Islet precursor cell (in vitro differentiated cells): ENCODE measurements around the gene KRT31.
"Not testable (repeated sequence)": the region's sequence is repeated elsewhere in the genome, so short reads cannot be mapped to it uniquely, and the experiment has no call there.

Experiments
- DNase-seq: peaks from one replicate; pipeline ENCODE4 v3.0.0-alpha.2; 2018

Gene KRT31

DNA sequence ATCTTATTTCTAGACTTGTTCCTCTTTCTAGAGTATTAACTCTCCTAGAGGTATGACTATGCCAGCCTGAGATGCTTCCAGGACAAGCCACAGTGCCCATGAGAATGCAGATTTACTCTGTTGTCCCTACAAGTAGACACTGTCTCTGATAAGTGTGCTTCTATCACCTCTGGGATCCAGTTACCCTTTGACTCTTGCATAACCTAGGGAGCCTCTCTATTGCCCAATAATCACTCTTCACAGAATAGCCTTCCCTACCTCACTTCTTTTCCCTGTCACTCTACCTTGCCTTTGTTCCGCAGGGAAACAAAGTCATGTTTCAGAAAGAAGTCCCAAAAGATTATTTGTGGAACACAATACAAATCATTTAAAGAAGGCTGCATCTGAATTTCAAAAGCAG is 13.7 kb downstream of the KRT31 start:
- peak; percentile 35 for DNase-seq

DNA sequence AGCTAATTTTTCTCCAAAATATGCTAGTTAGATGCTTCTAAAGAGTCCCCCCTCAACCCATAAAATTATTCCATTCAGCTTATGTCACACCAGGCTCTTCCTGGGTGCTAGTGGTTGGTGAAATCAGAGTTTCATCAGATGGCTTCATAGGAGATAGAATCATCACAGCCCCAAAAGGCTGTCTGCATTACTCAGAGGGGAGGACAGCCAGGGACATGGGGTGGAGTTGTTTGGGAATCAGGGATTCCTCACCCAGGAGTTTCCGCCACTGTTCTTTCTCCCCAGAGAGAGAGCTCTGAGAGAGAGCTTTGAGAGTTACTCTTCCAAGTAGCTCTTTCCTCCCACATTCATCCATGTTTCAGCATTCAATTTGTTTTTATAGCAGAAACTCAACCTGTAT is 15.0 kb downstream of the KRT31 start:
- peak; percentile 51 for DNase-seq

DNA sequence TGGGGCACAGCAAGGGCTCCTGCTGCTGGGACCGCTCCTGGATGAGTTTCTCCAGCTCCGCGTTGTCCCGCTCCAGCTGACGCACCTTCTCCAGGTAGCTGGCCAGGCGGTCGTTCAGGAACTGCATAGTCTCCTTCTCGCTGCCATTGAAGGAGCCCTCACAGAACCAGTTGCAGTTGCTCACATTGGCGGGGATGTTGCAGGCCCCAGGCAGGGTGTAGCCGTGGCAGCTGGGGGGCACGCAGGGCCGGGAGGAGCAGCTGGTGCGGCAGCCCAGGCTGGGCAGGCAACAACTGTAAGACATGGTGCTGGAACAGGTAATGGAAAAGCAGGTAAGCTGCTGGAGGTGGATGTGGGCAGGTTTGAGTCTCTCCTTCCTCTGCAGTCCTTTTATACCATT is 15.5 kb downstream of the KRT31 start, which contains the start of gene KRT34:
Gene KRT34 (minus strand): TSS at position 364 of the 400 bp plus-strand sequence. CDS start 60 bp downstream, at position 304.
- not testable (repeated sequence) for DNase-seq

DNA sequence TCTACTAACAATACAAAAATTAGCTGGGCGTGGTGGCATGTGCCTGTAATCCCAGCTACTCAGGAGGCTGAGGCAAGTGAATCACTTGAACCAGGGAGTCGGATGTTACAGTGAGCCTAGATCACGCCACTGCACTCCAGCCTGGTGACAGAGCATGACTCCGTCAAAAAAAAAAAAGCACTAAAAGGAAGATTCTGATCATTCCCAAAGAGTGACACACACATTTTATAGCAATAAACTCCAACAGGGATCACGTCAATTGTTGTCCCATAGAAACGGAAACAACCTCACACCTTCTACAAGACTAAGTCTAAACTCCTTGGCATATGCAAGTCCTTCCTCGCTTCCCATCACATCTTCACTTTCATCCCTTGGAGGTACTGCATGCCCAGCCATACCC is 17.3 kb downstream of the KRT31 start:
- not testable (repeated sequence) for DNase-seq

DNA sequence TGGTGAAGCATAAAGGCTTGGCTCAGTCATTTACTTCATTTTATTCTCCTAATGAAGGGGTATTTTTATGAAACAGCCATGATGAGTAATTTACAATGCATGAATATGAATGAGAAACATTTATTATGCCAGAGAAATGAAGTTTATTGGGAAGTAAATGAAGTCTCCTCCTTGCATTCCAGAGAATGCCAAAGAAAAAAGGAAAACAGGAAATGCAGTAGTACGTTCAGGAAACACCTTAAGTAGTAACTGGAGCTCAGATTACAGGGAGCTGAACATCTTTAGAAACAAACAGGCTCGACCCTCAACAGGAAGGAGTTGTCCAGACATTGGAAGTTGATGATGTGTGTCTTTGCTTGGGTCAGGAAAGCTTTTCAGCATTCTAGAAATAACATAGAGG is 19.9 kb downstream of the KRT31 start:
- DNase-seq = no peak

DNA sequence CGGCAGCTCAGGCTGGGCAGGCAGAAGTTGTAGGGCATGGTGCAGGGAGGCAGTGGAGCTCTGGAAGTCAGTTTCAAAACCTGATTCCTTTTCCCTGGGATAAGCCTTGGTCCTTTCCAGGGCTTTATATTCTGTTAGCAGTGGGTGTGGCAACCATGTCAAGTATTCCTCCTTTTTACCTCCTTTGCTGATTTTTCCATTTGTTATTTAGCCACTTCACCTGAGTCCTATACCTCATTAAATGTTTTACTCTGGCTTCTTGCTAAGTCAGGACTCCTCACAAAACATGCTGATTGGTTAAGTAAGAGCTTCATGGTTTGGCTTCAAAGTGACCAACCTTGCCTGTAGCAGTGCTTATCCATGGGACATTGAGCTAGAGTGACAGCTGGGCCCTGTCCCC is 27.7 kb downstream of the KRT31 start, which contains the start of gene KRT33B:
Gene KRT33B (minus strand): TSS at position 101 of the 400 bp plus-strand sequence. CDS start 63 bp downstream, at position 38.
- DNase-seq = no peak

DNA sequence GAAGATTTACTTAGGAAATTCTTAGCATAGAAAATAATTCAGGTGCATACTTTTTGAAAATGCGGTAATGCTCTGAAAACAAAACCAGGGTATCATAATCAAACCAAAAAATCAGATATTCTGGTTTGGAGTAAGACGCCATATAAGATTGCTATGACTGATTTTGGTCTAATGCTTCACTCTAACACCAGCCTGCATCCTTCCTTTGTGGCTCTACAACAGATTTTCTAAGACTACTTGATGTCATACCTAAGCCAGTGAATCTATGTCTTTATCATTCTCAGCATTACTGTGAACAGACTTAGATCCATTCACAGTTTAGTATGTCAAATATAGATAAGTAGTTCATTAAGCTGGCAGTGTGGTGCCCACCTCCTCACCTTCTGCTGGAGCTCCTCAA is 28.4 kb downstream of the KRT31 start:
- DNase-seq = no peak

DNA sequence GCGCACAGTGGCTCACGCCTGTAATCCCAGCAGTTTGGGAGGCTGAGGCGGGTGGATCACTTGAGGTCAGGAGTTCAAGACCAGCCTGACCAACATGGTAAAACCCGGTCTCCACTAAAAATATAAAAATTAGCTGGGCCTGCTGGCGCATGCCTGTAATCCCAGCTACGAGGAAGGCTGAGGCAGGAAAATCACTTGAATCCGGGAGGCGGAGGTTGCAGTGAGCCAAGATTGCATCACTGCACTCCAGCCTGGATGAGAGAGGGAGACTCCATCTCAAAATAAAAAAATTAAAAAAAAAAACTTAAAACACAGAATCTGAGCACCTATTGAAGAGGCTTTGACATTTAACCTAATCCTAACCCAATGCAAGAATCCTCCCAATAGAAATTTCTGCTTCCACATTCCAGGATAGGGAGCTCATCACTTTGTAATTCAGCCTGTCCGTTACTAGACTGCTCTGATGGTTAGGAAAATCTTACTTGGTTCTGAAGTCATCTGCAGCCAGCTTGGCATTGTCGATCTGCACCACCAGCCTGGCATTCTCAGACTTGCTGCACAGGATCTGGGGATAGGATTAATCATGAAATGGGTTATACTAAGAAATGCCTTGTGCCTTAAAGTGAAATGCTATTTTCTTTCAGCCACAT is 29.9 kb downstream of the KRT31 start:
- DNase-seq = peak; percentile 67

DNA sequence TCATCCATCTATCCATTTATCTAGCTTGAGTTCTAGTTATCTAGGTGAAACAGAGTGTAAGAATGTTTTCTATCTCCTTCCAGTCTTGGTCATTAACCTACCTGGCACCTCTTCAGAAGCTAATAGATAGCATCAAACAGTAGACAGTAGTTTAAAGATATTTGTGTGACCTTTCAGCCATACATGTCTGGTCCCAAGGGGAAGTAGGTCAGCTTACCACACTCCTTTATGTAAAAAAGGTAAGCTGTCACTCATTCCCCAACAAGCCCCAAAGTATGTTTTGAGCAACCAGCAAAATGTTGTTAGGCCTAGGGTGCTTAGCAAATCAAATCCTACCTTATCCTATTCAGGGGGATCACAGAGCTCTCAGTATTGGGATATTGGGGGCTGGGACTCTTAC is 31.3 kb downstream of the KRT31 start:
- DNase-seq = no peak

DNA sequence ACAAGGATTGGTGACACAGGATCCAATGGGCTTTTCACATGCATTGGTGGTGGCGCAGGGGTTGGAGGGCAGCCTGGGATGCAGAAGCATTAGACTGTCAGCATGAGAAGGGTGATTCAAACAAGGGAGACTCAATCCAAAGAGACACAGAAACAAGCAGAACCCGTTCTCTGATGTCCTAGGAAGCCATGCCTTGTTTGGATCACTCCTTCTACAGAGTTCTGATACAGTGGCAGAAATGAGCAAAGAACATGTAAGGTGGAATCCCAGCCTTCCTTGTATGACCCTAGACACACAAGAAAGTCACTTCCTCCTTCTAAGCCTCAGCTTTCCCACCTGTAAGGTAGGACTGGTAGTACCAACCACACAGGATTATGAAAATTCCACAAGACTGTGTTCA is 33.5 kb downstream of the KRT31 start:
- DNase-seq = no peak

DNA sequence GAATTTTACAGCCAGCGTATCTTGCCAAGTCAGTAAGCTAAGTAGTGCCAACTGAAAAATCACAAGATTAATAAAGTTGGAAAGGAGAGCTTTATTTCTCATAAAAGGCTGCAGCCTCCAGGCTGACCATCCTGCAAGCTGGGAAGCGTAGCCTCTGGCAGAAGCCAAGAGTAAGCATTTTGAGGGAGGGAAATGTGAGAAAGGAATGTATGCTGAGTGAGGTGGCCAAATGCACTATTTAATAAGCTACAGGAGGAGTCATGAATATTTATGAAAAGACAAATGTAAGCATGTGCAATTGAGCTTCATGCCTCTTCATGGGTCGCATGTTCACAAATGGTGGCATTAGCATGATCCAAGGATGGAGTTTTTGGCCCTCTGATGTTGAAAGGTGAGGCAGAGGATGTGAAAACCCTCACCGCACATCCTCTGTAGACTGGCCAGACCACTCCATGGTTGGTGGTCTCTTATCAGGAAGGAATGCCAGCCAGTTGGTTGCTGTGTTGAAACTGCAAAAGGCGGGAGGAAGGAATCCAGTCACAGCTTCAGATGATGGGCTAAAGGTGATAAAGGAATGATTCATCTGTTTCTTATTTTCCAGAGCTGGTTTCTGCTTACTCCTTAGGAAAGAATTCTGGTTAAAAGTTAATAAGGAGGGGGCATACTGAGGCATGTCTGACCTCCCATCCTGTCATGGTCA is 37.0 kb downstream of the KRT31 start:
- peak; percentile 92 for DNase-seq

DNA sequence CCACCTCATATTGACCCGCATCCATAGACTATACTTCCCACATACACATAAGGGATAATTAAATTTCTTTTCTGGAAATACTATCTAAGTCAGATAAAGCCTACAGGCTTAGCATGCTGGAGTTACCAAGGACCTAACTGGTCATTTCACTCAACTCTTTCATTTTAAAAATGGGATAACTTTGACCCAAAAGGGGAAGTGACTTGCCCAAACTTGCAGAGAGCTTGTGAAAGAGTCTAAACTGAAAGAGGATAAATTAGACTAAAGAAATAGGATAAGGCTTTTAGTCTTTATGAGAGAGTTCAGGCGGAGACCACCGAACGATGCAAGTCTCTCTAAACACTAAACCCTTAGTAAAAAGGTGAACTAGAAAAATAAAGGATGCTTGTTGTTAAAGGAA is 42.9 kb downstream of the KRT31 start:
- no peak for DNase-seq

DNA sequence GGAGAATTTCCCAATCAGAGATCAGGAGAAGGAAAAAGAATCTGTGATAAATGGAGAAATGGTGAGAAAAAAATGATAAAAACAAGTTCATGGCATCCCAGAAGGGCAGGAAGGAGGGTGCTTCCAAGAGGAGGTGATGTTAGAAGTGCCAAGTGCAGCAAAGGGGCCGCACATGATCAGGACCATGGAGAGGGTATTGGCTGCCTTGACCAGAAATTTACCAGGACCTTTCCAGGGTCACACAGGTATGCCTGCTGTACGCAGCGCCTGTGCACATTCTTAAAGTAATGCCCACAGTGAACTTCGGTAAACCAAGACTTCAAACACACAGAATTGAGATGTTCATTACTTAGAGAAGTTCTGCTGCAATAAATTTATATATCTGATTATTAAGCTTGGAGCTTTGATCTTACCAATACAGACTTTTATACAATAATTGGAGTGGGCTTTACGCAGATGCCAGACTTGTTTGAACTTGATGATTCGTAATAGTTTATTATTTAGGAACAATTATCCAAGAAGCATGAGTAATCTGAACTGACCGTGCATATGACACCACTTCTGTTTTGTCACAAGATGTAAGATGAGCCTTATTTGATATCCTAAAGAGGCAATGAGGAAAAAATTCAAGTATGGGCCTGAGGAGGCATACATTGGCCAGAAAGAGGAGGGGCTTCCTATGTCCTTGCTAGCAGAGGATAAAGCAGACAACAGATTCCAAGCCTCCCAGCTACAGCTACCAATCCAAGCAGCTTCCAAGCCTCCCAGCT is 44.6 kb downstream of the KRT31 start:
- DNase-seq = peak; percentile 68

DNA sequence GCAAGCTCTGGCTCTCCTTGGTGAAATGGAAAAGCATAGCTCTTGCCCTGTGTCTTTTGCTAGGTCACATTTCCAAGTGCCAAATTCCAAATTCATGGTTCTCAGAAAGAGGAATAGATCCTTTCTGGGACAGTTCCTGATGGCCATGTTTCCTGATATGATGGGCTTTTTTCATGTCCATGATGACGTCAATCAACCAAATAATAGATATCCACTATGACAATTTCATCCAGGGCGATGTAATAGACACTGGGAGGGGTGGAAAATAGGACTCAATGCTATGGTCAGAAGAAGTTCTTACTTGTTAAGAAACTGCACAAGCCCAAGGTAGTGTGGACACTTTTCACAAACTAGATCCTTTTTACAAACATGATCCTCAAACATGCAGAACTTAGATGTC is 46.2 kb downstream of the KRT31 start:
- DNase-seq = no peak

DNA sequence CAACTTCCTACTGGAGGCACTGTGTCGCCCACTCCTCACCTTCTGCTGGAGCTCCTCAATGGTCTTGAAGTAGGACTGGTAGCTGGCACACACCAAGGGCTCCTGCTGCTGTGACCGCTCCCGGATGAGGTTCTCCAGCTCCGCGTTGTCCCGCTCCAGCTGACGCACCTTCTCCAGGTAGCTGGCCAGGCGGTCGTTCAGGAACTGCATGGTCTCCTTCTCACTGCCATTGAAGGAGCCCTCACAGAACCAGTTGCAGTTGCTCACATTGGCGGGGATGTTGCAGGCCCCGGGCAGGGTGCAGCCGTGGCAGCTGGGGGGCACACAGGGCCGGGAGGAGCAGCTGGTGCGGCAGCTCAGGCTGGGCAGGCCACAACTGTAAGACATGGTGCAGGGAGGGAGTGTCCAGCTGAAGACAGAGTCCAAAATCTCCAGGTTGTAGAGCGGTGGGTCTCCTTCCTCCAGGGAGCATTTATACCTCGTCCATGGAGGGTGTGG is 47.0 kb downstream of the KRT31 start, which contains the start of gene KRT33A:
Gene KRT33A (minus strand): TSS at position 448 of the 498 bp plus-strand sequence. CDS start 61 bp downstream, at position 387.
- DNase-seq = peak; percentile 41

DNA sequence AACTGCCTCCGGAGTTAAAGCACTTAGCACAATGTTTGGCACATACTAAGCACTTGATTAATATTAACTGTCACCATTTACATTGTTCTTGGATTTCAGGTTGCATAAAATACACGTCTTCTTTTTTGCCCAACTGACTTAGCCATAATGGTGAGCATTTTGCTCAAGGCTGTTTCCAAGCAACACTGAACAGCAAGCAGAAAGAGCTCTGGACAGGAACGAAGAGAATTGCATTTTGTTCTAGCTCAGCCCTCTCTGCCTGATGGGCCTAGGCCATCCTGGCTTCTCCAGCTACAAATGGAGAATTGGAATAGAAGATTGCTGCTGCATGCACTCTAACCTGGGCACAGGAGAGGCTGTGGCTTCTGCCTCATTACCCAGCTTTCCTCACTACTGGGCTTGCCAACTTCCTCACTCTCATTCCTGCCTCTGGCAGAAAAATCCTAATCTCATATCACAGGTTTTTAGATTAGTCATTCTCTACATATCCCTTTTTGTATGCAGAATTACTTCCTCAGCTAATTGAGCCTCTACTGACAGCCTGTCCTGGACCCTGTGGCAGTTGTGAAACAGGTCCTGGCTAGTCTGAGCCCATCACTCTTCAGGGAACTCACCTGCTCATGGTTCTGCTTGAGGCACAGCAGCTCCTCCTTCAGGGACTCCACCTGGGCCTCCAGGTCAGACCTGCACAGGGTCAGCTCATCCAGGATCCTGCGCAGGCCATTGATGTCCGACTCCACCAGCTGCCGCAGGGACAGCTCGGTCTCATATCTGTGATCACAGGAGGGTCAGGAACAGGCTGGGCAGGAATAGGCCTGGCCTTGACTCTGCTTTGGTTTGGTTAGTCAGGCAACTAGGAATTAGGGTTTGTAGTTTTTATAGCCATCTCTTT is 49.3 kb downstream of the KRT31 start:
- peak; percentile 51 for DNase-seq

DNA sequence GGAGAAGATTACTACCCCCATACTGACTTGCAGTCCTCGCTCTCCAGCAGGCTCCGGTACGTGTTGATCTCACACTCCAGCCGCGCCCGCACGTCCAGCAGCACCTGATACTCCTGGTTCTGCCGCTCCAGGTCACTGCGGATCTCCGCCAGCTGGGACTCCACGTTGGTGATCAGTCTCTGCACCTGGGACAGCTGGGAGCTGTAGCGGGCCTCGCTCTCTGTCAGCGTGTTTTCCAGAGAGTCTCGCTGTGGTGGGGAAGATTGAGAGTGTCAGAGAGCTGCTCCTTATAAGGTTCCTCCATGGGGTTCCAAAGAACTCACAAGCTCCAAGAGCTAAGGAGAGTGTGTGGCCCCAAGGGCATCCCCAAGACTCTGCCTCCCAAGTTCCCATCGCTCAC is 51.0 kb downstream of the KRT31 start:
- peak; percentile 31 for DNase-seq

DNA sequence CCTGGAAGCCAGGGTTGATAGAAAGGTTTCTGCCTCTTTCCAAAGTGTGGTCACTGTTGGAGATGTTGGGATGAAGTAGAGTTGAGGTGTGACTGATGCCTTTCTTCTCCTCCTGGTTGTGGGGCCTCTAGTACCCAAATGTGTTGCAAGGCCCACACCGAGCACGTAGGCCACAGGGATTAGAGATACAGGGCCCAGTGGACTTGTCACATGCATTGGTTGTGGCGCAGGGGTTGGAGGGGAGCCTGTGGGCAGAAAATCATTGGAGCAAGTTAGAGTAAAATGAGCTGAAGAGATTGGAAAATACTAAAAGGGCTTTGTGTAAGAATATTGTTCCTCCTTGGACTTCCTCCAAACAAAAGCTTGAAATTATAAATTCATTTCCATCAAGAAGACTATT is 51.4 kb downstream of the KRT31 start:
- peak; percentile 28 for DNase-seq
